ENCODE data around the gene FRAS1. TPM values are rescaled to one million over a fixed set of nuclear protein-coding genes. Genes with fewer than 3 reads are reported as not detected.

Gene FRAS1
- total RNA-seq, 2 experiments from 2014 or later: not detected

DNA sequence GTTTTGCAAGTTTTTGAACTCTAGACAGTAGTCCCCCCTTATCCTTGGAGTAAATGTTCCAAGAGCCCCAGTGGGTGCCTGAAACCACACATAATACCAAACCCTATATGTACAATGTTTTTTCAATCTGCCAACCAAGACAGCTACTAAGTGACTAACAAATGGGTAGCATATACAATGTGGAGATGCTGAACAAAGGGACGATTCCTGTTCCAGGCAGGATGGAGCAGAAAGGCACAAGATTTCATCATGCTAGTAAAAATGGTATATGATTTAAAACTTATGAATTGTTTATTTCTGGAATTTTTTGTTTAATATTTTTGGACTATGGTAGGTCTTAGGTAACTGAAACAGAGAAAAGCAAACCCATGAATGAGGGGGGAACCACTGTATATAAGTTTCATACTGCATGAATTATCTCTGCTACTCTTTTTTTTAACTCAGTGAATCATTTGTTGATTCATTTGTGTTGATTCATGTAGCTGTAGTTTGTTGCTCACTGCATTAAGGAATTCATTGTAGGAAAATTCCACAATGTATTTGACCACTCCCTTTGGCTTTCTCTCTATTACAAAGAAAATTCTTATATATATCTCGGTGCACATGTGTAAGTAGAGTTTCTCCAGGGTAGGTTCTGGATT lies 472.6 kb downstream of the FRAS1 start:
- no peak overlapping the region for H3K4me3 ChIP-seq (ENCODE audit: low read length)
- no peak overlapping the region for H3K27ac ChIP-seq (ENCODE audit: low read depth in 1 of 2, low read length in 2 of 2)
- no peak overlapping the region for H3K27ac Mint-ChIP-seq
- TF ChIP-seq CTCF (IDR thresholded peaks at IDR 0.05): no peak
- no peaks in the 10 kb centered on the region for H3K27me3 ChIP-seq (ENCODE audit: control insufficient read depth in 1 of 2, insufficient read depth in 2 of 2, low read length in 2 of 2)
- no peaks in the 10 kb centered on the region for H3K9me3 ChIP-seq (ENCODE audit: control insufficient read depth in 1 of 2, insufficient read depth in 1 of 2, low read length in 2 of 2)
- no peaks in the 10 kb centered on the region for H3K9me3 Mint-ChIP-seq
- H3K36me3 Mint-ChIP-seq (ENCODE audit: low read depth): no peaks in the 10 kb centered on the region
- H3K36me3 ChIP-seq (ENCODE audit: insufficient read depth, low read length): no peaks in the 10 kb centered on the region
- DNase-seq (no peak), ATAC-seq (ENCODE audit: poor library complexity) (no peak)
- H3K4me3 Mint-ChIP-seq: no peak overlapping the region
- CTCF ChIA-PET: no interaction called here
- POLR2A ChIA-PET: no interaction called here
- no peaks in the 10 kb centered on the region for H3K27me3 Mint-ChIP-seq
- H3K4me1 Mint-ChIP-seq (ENCODE audit: low read depth): no peaks in the 10 kb centered on the region
- no peaks in the 10 kb centered on the region for H3K4me1 ChIP-seq (ENCODE audit: insufficient read depth, low read length)
- intact Hi-C loops (cut with DNase I, micrococcal nuclease): no loop called here

DNA sequence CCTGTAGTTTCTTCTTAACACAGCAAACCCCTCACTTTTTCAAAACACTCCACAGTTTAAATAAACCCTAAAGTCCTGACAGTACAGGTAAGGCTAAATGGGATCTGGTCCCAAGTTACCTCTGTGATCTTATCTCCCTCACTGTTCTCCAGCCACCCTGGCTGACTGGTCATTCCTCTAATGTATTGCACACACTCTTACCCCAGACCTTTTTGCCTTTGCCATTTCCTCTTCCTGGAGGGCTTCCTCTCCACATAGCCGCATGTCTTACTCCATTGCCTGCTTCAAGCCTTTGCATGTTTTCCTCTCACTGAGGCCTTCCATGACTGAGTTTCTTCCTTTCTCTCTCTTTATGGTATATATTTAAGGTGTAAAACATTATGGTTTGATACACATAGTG lies 474.9 kb downstream of the FRAS1 start:
- POLR2A ChIA-PET: no interaction called here
- Mint-ChIP-seq H3K27me3 (no peaks in the 10 kb centered on the region), H3K9me3 (no peaks in the 10 kb centered on the region), H3K4me1 (ENCODE audit: low read depth) (no peaks in the 10 kb centered on the region), H3K4me3 (no peak overlapping the region), H3K36me3 (ENCODE audit: low read depth) (no peaks in the 10 kb centered on the region), H3K27ac (no peak overlapping the region)
- Histone ChIP-seq H3K4me3 (ENCODE audit: low read length) (no peak overlapping the region), H3K27me3 (ENCODE audit: control insufficient read depth in 1 of 2, insufficient read depth in 2 of 2, low read length in 2 of 2) (peaks cover 0 to 2% of the 10 kb centered on the region in 2 experiments), H3K27ac (ENCODE audit: low read depth in 1 of 2, low read length in 2 of 2) (no peak overlapping the region), H3K9me3 (ENCODE audit: control insufficient read depth in 1 of 2, insufficient read depth in 1 of 2, low read length in 2 of 2) (no peaks in the 10 kb centered on the region), H3K36me3 (ENCODE audit: insufficient read depth, low read length) (no peaks in the 10 kb centered on the region), H3K4me1 (ENCODE audit: insufficient read depth, low read length) (no peaks in the 10 kb centered on the region)
- no peak for TF ChIP-seq CTCF (IDR thresholded peaks at IDR 0.05)
- no peak for DNase-seq
- intact Hi-C loops (cut with DNase I, micrococcal nuclease): no loop called here
- no peak for ATAC-seq (ENCODE audit: poor library complexity)
- CTCF ChIA-PET: no interaction called here

DNA sequence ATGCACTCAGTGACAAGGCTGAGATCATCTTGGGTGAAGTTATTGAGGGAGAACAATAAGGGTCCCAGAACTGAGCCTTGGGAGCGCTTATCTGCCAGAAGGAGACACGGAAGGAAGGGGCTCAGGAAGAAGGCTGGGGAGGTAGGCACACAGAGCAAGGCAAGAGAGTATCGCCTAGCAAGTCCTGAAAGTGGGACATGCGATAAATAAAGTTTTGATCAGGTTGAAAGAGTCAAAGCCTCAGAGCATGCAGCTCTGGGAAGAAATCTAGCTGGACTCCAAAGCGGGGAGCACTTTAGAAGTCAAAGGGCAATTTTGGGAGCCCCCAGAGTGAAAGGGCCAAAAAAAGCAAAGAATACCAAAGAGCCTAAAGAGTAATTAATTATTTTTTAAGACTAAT lies 476.7 kb downstream of the FRAS1 start:
- POLR2A ChIA-PET: no interaction called here
- peaks cover 4% of the 10 kb centered on the region for H3K27me3 Mint-ChIP-seq
- CTCF ChIA-PET: interaction anchor here (0.8 kb wide), 1 partner anchor 10 kb away, joined by 3 read pairs; no protein-coding TSS in a partner anchor

More for the DNA sequence above, 476.7 kb downstream of the FRAS1 start:
- no peak overlapping the region for H3K4me3 ChIP-seq (ENCODE audit: low read length)
- Mint-ChIP-seq H3K4me1 (ENCODE audit: low read depth) (no peaks in the 10 kb centered on the region), H3K4me3 (no peak overlapping the region), H3K27ac (no peak overlapping the region), H3K36me3 (ENCODE audit: low read depth) (no peaks in the 10 kb centered on the region), H3K9me3 (no peaks in the 10 kb centered on the region)
- TF ChIP-seq CTCF (IDR thresholded peaks at IDR 0.05): no peak
- H3K27me3 ChIP-seq (ENCODE audit: control insufficient read depth in 1 of 2, insufficient read depth in 2 of 2, low read length in 2 of 2): peaks cover 0 to 2% of the 10 kb centered on the region in 2 experiments
- no peaks in the 10 kb centered on the region for H3K9me3 ChIP-seq (ENCODE audit: control insufficient read depth in 1 of 2, insufficient read depth in 1 of 2, low read length in 2 of 2)
- H3K27ac ChIP-seq (ENCODE audit: low read depth in 1 of 2, low read length in 2 of 2): no peak overlapping the region
- ATAC-seq (ENCODE audit: poor library complexity) (no peak), DNase-seq (no peak)
- intact Hi-C loops (cut with DNase I, micrococcal nuclease): no loop called here
- H3K4me1 ChIP-seq (ENCODE audit: insufficient read depth, low read length): no peaks in the 10 kb centered on the region
- H3K36me3 ChIP-seq (ENCODE audit: insufficient read depth, low read length): no peaks in the 10 kb centered on the region

Data from CD4-positive, alpha-beta T cell (primary cell).